AML-193 (cell line): ENCODE results near the gene EDN2.

Experiments
- DNase-seq, 2 experiments: peaks; one replicate each; lab custom pipeline; 2025; lab: John Stamatoyannopoulos, UW

Gene EDN2

DNA sequence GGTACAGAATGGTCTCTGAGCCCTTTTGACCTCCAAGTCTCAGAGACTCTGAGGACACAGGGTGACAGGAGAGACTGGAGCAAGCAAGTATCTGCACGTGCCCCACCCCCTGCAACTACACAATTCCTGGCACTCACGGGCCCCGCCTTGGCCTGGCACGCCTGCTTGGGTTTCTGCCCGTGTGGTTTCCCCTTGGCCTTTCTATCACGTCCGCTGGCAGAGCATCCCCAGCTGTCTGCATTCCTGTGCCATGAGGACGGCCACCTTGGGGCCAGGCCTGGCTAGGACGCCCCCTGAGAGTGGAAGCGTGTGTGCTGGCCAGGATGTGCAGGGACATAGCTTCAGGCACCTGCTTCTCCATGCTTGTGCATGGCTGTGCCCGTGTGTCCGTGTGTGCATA lies 14.3 kb upstream of the EDN2 start:
- no peak for DNase-seq

DNA sequence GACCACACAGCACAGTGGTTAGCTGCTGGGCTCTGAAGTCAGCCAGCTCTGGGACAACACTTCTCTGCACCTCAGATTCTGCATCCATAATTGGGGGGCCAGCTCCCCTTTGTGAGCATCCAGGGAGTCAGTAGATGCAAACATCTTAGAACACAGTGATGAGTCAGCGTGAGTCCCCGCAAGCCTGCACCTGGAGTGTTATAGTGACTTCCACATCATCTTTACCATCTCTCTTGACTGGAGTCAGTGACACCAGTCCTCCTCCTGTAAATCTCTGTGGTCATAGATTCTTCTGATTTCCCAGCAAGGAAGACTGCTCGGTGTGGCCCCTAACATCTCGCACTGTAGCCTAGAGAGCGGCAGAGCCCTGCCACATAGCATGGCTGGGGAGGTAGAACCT lies 13.9 kb upstream of the EDN2 start:
- DNase-seq = no peak

DNA sequence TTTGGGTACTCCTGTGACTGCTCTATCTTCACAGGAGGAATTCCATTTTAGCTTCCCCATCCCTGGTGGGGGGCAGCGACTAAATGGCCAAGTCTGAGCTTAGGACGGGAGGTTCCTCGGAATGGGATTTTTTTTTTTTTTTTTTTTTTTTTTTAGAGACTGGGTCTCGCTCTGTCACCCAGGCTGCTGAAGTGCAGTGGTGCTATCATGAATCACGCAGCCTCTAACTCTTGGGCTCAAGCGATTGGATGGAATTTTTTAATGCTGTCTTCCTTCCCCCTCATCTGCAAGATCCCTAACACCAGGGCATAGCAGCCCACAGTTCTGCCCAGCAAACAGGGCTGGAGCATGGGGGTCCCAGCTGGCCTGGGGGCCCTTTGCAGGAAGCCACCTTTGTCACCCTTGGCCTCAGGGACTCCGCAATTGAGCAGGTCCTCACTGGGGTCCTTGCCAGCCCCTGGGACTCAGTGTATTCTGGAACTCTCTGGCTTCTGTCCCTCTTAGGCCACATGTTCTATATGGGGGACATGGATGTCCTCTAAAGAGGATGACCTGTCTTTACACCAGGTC lies 13.1 kb upstream of the EDN2 start:
- no peak for DNase-seq

DNA sequence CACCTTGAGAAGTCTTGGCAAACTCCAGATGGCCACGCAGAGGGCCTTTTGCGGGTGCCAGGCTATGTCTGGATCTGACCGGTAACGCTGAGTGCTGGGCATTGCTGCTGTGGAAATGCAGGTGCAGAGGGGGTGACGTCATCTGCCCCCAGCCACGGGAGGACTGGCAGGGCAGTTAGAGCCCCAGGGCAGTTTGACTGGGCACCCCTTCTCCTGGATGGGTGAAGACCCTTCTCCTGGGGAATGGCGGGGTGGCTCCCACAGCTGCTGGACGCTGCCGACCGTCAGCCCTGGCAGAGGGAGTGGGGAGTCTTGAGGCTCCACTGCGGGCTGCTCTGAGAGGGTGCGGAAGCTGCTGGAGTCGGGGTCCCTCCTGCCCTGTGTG lies 12.6 kb upstream of the EDN2 start:
- DNase-seq = no peak

DNA sequence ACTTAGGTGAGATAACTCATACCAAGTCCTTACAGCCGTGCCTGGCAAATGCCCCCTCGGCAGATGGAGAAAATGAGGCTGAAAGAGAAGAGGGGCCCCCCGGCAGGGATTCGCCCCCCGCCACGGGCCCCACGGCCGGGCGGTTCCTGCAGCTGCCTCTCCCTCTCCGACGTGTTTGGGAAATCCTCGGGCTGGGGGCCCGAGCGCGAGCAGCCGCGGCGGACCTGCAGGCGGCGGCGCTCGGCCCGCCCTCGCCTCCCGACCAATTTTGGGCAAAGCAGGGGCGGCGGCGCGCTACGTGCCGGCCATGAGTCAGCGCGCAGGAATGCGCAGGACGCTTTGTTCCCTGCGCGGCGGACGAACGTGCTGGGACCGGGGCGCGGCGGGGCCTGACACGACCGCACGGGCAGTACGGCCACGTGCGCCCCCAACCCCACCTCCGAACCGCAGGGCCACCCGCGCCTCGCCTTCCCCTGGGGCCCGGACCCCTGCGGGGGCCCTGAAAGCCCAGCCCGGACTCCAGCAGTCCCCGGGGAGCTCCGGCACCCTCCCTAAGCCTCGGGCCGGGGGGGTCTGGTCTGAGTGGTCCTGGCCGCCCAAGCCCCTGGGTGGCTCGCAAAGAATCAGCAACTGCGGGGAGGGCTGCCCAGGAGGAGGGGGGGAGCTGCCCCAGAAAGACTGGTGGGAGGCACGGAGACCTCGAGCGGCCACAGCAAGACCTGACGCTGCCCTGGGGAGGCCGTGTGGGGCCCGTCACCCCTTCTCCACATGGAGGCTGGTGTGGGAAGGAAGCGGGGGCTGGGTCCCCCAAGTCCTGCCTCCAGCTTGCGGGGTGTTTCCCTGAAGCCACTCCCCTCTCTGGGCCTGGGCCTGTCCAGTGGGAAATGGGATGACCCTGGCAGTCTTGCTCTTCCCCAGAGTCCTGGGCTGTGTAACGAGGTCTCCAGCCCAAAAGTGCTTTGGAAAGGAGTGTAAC lies 11.9 kb upstream of the EDN2 start:
- DNase-seq = no peak

DNA sequence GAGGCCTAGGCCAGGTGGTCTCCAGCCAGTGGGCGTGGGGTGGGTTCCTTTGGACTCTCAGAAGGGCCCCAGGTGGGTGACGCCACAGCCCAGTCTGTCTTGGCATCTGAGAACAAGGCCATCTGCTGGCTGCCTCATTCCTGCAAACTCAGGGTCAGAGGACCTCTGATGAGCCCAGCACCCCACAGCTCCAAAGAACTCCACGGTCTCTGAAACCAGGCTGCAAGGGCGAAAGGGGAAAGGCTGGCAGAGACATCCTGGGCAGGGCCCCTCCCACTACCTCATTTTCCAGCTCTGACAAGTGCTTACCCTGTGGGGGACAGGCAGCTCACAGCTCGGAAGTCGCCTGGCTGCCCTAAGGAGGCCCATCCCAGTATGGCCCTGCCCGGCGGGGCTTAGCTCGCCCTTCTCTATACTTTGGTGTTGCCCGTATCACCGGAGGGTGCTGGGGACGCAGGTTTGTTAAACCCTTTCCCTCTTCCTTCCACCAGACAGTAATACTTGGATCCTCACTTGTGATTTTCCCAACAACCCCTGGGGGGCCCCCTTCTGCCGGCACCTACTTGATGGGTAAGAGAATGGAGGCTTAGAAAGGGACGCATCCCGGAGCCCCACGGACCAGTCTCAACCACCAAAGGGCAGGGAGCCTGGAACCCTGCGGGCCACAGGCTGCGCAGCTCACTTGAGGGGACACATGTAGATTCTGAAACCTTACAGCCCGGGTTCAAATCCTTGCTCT lies 10.9 kb upstream of the EDN2 start:
- no peak for DNase-seq

DNA sequence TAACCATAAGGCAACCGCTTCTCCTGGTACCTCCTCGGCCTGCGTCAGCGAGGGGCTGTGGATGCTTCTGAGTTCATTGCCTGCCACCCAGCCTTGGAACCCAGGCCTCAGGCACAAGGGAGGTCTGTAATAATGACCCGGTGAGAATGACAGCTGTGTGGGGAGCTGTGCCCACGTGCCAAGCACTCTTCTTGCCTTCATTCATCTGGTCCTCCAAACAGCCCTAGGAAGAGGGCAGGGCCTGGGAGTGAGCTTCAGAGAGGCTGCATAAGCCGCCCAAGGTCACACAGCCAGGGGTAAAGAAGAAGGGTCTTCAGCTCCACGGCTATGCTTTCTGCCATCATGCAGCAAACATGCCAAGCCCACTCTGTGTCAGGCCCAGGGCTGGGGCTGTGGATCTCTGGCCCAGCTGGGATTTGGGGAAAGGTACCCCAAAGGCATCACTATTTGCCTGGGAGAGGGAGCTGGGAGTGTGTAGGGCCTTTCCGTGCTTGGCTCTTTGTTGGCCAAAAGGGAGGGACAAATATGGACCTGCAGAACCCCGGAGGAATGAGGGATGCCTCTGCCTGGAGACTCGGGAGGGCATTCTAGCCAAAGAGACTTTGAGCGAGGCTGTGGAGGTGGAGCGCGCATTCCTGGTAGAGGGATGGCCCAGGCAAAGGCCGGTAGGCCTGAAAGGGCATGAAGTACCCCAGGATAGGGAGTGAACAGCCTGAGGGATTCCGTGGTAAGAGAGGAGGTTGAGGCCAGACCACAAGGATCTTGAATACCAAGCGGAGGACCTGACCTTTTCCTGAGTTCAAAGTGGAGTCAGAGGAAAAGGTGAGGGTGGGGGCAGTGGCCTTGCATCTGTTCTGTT lies 10.1 kb upstream of the EDN2 start:
- no peak for DNase-seq

DNA sequence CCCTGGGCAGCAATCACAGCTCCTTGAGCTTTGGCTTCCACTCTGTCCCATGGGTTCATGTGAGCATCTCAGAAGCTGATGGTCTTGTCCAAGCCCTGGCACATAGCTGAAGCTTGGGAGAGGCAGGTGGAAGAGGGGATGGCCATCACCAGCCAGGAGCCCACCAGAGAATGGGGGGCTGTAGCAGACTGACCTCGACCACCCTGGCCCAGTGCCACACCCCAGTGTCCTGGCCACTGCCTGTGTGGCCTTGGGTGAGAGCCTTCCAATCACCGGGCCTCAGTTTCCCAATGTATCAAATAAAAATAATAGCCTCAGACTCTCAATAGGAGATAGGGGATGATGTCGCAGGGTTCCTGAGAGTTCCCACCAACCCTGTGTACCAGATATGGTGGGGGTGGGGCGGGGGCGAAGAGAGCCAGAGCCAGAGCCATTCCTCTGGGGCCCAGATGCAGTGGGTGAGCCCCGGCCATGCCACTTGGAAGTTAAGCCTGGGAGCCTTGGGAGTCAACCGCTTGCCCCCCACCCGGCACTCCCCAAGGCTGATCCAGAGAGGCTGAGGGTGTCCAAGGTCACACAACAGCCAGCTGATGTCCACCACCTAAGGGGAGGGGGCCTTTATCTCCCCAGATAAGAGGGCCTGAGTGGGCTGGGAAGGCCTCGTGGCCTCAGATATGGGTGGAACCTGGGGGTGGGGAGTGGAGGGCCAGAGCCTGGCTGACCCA lies 9.3 kb upstream of the EDN2 start:
- DNase-seq = no peak

DNA sequence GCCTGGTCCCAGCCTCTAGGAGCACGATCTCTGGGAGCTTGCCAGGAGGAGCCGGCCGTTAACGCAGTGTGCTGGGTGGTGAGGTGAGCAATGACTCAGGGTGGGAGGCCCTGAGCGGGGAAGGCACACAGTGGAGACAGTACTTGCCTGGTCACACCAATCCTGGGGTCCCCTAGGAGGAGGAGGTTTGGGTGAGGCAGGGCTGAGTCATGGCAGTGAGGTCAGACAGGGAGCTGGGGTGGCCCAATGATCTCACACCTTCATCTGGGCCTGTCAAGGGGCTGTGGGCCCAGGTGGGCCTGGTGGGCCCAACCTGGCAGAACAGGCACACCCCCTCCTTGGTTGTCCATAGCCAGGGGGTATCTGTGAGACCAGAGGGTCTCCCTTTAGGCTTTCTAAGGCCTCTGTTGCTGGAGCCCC lies 8.6 kb upstream of the EDN2 start:
- no peak for DNase-seq

DNA sequence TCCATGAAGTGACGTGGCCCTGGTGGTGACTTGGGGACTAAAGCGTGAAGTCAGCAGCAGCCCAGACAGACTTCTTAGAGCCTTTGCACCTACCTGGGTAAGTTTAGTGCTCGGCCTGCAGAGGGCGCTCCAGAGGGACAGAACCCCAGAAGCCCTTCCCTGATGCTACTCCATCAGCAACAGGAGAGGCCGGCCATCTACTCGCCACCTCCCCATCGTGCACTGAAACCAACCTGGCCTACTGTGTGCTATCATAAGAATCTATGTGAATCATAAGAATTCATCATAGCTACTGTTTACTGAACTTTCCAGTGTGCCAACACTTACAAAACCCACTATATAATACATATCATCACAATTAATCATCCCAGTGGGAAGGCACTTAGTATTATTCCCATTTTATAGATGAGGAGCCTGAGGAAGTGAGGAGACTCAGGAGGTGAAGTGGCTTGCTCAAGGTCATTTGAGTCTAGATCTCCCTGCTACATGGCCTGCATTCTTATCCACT lies 7.9 kb upstream of the EDN2 start:
- peak in 1 of 2 experiments; percentile 45 for DNase-seq

DNA sequence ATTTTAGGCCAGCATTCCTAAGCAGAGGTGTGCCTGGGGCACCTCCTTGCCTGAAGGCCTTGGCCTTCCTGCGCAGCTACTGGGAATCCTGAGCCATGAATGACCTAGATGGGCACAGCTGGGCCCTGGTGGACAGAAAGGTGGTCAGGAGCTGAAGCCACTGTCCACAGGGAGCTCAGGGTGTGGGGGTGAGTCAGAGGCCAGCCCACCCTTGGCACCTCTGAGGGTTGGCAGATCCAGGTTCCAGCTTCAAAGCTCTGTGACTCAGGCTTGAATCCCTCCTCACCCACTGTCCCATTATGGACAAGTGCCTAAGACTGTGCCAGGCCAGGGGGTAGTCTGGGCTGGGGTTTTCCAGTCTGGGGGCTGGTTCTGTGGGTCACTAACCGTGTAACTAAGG lies 6.4 kb upstream of the EDN2 start:
- DNase-seq = no peak

DNA sequence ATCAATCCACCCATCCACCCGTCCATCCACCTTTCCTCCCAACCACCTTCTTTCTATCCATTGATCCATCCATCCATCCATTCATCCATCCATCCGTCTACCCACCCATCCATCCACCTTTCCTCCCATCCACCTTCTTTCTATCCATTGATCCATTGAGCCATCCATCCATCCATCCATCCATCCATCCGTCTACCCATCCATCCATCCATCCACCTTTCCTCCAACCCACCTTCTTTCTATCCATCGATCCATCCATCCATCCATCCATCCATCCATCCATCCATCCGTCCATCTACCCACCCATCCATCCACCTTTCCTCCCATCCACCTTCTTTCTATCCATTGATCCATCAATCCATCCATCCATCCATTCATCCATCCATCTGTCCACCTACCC lies 5.1 kb upstream of the EDN2 start:
- DNase-seq = no peak

DNA sequence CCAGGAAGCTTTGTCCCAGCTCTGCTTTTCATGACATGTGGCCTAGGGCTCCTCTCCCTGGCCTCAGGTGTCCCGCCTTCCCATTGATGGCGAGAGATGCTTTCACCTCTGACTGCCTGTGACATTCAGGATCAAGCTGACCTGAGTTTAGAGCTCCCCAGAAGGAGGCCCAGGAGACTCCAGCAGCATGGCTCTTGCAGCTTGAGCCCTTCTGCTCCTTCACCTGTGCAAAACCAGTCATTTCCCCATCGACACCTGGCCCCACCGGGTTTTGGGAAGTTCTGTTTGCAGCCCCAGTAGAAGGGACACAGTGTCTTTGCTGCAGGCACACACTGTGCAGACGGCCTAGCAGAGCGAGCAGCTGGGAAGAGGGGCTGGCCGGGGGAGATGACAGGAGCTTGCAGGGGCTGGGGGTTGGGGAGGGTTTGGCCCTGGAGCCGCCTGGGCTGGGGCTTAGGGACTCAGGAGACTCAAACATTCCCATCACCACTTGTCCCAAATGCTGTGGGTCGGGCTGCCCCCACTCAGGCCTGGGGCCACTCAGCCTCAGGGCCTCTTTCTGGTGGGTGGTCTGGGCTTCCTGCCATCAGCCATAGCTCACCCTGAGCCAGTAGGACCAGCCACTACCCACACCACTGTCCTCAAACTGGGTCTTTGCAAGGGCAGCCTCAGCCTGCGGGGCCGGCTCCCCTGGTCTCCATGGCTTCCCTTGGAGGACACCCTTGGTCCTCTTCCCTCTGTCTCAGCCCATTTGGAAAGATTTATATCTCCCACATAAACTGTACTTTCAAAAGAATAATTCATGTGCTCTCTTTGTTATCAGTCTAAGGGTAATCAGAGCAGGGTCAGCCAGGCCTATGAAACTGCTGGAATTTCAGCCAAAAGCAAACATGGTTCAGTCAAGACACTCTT lies 3.8 kb upstream of the EDN2 start:
- DNase-seq = no peak

DNA sequence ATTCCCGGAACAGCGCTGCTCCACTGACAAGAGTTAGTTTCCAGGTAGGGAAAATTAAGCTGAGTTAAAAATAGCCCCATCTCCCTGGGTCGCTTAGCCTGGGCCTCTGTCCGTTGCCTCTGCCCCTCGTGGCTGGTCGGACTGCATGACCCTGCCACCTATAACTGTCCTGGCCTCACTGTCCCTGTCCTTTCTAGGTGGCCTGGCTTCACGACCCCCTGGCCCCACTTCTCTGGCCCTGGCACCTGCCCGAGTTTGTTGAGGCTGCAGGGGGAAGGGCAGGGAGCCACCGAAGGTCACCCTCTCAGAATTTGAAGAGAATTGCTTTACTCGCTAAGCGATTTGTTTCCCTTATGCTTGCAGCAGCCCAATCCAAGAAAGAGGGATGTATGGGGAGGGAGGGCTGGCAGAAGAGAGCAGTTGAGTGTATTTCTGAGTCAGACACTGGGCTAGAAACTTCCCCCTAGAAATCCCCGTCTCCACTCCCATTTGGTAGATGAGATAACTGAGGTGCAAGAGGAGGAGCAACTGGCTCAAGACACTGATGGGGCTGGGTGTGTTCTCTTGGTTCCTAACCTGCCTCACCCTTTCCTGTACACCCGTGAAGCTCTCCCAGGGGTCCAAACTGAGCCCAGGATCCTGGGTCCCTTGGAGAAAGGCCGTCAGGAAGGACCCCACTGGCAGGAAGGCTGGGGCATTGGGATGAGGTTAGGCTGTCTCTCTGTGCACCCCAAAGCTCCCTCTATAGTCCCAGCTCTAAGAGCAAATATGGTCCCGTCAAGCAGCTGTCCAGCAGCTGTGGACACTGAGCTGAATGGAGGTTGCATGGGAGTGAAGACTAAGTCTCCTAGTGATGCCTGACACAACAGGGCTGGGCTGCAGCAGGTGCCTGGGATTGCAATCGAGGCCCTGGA lies 2.9 kb upstream of the EDN2 start:
- no peak for DNase-seq

DNA sequence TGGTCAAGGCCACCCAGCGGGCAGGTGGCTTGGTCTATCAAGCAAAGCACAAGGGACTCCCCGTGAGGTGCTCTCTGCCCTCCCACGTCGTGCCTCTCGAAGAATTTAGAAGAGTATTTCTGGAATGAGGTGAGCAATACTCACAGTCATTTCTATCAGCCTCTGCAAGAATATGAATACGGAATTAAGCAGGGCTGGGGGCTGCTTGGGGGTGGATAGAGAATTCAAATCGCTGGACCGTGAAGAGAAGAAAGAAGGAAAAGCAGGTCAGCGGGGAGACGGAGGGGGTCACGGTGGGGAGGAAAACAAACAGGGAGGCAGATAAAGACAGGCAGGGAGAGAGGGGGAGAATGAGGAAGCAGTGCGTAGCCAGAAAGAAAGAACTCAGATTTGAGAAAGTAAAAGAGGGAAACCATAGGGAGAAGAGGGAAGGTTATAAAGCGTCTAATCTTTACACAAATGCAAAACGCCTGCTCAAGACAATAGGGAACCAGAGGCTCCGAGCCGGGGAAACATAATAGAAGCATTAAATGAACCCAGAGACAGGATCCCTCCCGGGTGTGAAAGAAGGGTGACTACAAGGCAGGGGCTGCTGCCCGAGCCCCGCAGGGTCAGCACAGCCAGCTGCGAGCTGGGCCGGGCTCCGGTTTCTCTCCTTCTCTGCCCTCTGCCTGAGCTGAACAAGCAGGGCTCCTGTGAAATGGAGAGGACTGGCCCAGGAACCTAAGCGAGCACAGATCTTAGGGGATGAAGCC lies 2.1 kb upstream of the EDN2 start:
- no peak for DNase-seq

DNA sequence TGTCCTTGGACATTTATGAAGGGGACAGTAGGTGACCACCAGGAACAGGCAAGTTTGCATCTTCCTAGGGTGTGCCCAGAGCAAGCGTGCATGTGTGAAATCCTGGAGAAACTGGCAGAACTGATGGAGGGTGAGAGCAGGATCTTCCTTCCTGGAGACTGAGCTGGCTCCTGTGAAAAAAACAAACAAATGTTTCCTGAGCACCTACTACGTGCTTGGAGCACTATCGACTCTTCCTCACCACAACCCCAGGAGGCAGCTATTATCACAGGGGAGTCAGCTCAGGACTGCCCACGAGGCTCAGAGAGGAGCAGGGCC lies 1.5 kb upstream of the EDN2 start:
- no peak for DNase-seq

DNA sequence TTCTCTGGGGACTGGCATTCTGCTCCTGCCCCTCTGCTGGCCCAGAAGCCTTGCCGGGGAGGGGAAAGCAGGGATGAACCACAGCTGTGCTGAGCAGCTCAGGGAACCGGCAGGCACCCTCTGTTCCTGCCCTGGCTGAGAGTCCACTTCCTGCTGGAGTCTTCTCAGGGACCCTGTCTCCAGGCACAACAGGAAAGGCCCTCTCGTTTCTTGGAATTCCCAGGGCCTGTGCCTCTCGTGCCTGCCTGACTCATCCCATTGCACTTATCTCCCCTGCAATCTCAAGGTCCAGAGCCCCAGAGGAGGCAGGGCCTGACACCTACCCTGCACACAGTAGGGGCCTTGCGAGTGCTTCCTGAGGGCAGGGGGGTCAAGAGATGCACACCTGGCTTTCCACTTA lies 1.1 kb upstream of the EDN2 start:
- DNase-seq = no peak

DNA sequence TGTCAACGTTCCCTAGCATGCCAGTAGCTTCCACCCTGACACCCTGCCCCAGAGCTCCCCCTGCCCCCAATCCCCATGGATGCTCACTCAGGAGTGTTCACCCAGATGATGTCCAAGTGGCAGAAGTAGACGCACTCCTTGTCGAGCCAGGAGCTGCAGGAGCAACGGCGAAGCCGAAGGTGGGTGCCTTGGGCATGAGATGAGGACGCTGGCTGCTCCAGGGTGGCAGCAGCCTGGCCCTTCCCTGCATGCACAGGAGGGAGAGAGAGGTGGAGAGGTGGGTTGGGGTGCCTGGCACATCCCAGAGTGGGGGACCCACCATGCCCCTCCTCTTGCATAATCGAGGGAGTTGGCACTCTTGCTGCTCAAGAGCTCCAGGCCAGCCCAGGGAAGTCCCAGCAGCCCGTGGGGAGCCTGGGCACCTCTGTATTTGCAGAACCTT lies 502 bp downstream of the EDN2 start:
- no peak for DNase-seq
